Activated CD4-positive, alpha-beta T cell treated with anti-CD3 and anti-CD28 coated beads, Interleukin-2, Interleukin-4, amounts not matched to agents 100 ng/mL and 50 ng/mL, durations not matched to agents 16 hours and 8 hours (primary cell): ENCODE data around the gene EIF5A2.
A peak's percentile ranks its signal among the peaks of the same experiment; 100 is the strongest.
"Not testable (repeated sequence)": the region's sequence is repeated elsewhere in the genome, so short reads cannot be mapped to it uniquely, and the experiment has no call there.

Experiments
- DNase-seq: peaks from one replicate; pipeline ENCODE4 v3.0.0-alpha.2; 2020; ENCODE audit warnings: low spot score

EIF5A2 gene

GRCh38 chr3:170896781-170897180, 11.7 kb downstream of the EIF5A2 start:
- no peak for DNase-seq

GRCh38 chr3:170896333-170896732, 12.1 kb downstream of the EIF5A2 start:
- DNase-seq = not testable (repeated sequence)

GRCh38 chr3:170893895-170894294, 14.5 kb downstream of the EIF5A2 start:
- DNase-seq = no peak

- DNase-seq = no peak
These were observed 18.8 kb downstream of the EIF5A2 start for GRCh38 chr3:170889630-170890029.

- DNase-seq = no peak
These were observed 19.3 kb downstream of the EIF5A2 start for GRCh38 chr3:170889132-170889531.

GRCh38 chr3:170884109-170884930, 24.1 kb downstream of the EIF5A2 start:
- not testable (repeated sequence) for DNase-seq

- DNase-seq = not testable (repeated sequence)
These were observed 29.7 kb downstream of the EIF5A2 start for GRCh38 chr3:170878688-170879087.

- DNase-seq = not testable (repeated sequence)
These were observed 31.1 kb downstream of the EIF5A2 start for GRCh38 chr3:170877311-170877710.

GRCh38 chr3:170876537-170876936, 31.9 kb downstream of the EIF5A2 start:
- DNase-seq = no peak

- DNase-seq = peak; percentile 96
These were observed 38.5 kb downstream of the EIF5A2 start, which contains the start of gene RPL22L1 for GRCh38 chr3:170869645-170870593. RPL22L1 (minus strand) TSS chr3:170870195; CDS start chr3:170870167, 28 bp downstream.

- no peak for DNase-seq
These were observed 39.2 kb downstream of the EIF5A2 start for GRCh38 chr3:170869239-170869590.

- no peak for DNase-seq
These were observed 39.7 kb downstream of the EIF5A2 start for GRCh38 chr3:170868577-170869238.

GRCh38 chr3:170867143-170867937, 41.1 kb downstream of the EIF5A2 start:
- no peak for DNase-seq

- DNase-seq = no peak
These were observed 41.9 kb downstream of the EIF5A2 start for GRCh38 chr3:170866499-170866898.

- DNase-seq = no peak
These were observed 43.0 kb downstream of the EIF5A2 start for GRCh38 chr3:170865209-170866094.

GRCh38 chr3:170864525-170865208, 43.8 kb downstream of the EIF5A2 start:
- DNase-seq = no peak

- DNase-seq = no peak
These were observed 44.6 kb downstream of the EIF5A2 start for GRCh38 chr3:170863816-170864215.

GRCh38 chr3:170862618-170863374, 45.6 kb downstream of the EIF5A2 start:
- DNase-seq = no peak

- DNase-seq = no peak
These were observed 49.8 kb downstream of the EIF5A2 start for GRCh38 chr3:170858599-170858998.
